IMR-90 (cell line): ENCODE data around the gene UBLCP1. TPM values are rescaled to one million over a fixed set of nuclear protein-coding genes. Genes with fewer than 3 reads are reported as not detected.

Source experiments
- ATAC-seq: fragments of 200-7000 bp; cut with Tn5 transposase; 2 replicates; pipeline ENCODE4 v1.9.1; 2020; ENCODE audit warnings: low read depth, mild to moderate bottlenecking, moderate library complexity
- BruUV-seq: library from RNA; stranded (reverse); fragments of 400-500 nt; replicated peaks from 2 replicates; lab custom pipeline; 2021; lab: Mats Ljungman, UMichigan
- CTCF ChIA-PET: fragments of 300-600 bp; formaldehyde crosslinking; extraction: SDS; loops from one replicate; lab custom pipeline; 2021; ENCODE audit warnings: antibody characterized with exemption; lab: Yijun Ruan, JAX
- POLR2A ChIA-PET: fragments of 300-600 bp; sonication (Branson Sonifier 250); formaldehyde crosslinking; loops from one replicate; lab custom pipeline; 2022; ENCODE audit warnings: antibody characterized with exemption; ENCODE audit not compliant: unreplicated experiment; lab: Charles Lee
- DNase-seq: peaks from one replicate; pipeline ENCODE4 v3.0.0; 2013
- H2AFZ ChIP-seq: replicated peaks from 2 replicates; pipeline ENCODE3; 2013; ENCODE audit warnings: low read length, mild to moderate bottlenecking; ENCODE audit not compliant: poor library complexity
- H2AK5ac ChIP-seq: 2 replicates; pipeline ENCODE4 v1.6.1; 2013; ENCODE audit warnings: low read depth, low read length, inconsistent platforms
- H2AK9ac ChIP-seq: replicated peaks from 2 replicates; pipeline ENCODE3; 2013; ENCODE audit warnings: mild to moderate bottlenecking, low read depth, low read length, moderate library complexity; ENCODE audit not compliant: poor library complexity
- H2BK120ac ChIP-seq: 2 replicates; pipeline ENCODE4 v1.6.1; 2013; ENCODE audit warnings: low read depth, low read length, inconsistent platforms
- H2BK15ac ChIP-seq: 3 replicates; pipeline ENCODE4 v1.6.1; 2013; ENCODE audit warnings: low read depth, low read length, inconsistent platforms
- H2BK20ac ChIP-seq: 2 replicates; pipeline ENCODE4 v1.6.1; 2013; ENCODE audit warnings: low read depth, mild to moderate bottlenecking, inconsistent platforms, low read length, moderate library complexity
- H2BK5ac ChIP-seq: 2 replicates; pipeline ENCODE4 v1.6.1; 2013; ENCODE audit warnings: mild to moderate bottlenecking, low read depth, low read length, inconsistent platforms; ENCODE audit not compliant: poor library complexity, severe bottlenecking
- H3K14ac ChIP-seq: replicated peaks from 2 replicates; pipeline ENCODE4 v1.6.1; 2013; ENCODE audit warnings: low read depth, low read length, inconsistent platforms
- H3K18ac ChIP-seq: 2 replicates; pipeline ENCODE4 v1.6.1; 2013; ENCODE audit warnings: low read depth, low read length, control low read depth
- H3K23ac ChIP-seq: 2 replicates; pipeline ENCODE4 v1.6.1; 2013; ENCODE audit warnings: low read depth, low read length, inconsistent platforms
- H3K27ac ChIP-seq: 2 replicates; pipeline ENCODE4 v1.5.1; 2013; ENCODE audit warnings: mild to moderate bottlenecking, control low read depth, low read length; ENCODE audit not compliant: insufficient read depth
- H3K27me3 ChIP-seq: 2 replicates; pipeline ENCODE4 v1.6.1; 2013; ENCODE audit warnings: low read length; ENCODE audit not compliant: control insufficient read depth, insufficient read depth
- H3K36me3 ChIP-seq: 2 replicates; pipeline ENCODE4 v1.6.1; 2013; ENCODE audit warnings: low read length, mixed read lengths; ENCODE audit not compliant: control insufficient read depth, insufficient read depth
- H3K4ac ChIP-seq: 2 replicates; pipeline ENCODE4 v1.6.1; 2013; ENCODE audit warnings: low read depth, low read length, inconsistent platforms
- H3K4me1 ChIP-seq: 2 replicates; pipeline ENCODE4 v1.6.1; 2013; ENCODE audit warnings: low read length, mixed read lengths; ENCODE audit not compliant: control insufficient read depth, insufficient read depth
- H3K4me2 ChIP-seq: 2 replicates; pipeline ENCODE4 v1.6.1; 2013; ENCODE audit warnings: low read depth, mild to moderate bottlenecking, control low read depth, low read length, moderate library complexity
- H3K4me3 ChIP-seq: 2 replicates; pipeline ENCODE4 v1.5.1; 2013; ENCODE audit warnings: low read depth, mild to moderate bottlenecking, control low read depth, low read length, moderate library complexity; ENCODE audit not compliant: insufficient read depth
- H3K56ac ChIP-seq: 2 replicates; pipeline ENCODE4 v1.6.1; 2013; ENCODE audit warnings: low read length, inconsistent platforms; ENCODE audit not compliant: insufficient read depth; ENCODE audit errors: extremely low read depth
- H3K79me1 ChIP-seq, 2 experiments: 2 replicates each; pipeline ENCODE4 v1.6.1; 2013; ENCODE audit warnings: low read length in 2 of 2, inconsistent platforms in 1 of 2, low read depth in 1 of 2
- H3K9ac ChIP-seq: 2 replicates; pipeline ENCODE4 v1.6.1; 2013; ENCODE audit warnings: low read depth, low read length, control low read depth
- H3K9me1 ChIP-seq: 2 replicates; pipeline ENCODE4 v1.6.1; 2013; ENCODE audit warnings: low read length, inconsistent platforms; ENCODE audit not compliant: insufficient read depth
- H3K9me3 ChIP-seq: 2 replicates; pipeline ENCODE4 v1.6.1; 2013; ENCODE audit warnings: low read length; ENCODE audit not compliant: control insufficient read depth, insufficient read depth
- H4K20me1 ChIP-seq: 2 replicates; pipeline ENCODE4 v1.6.1; 2013; ENCODE audit warnings: low read length, inconsistent platforms; ENCODE audit not compliant: insufficient read depth
- H4K5ac ChIP-seq: 2 replicates; pipeline ENCODE4 v1.6.1; 2013; ENCODE audit warnings: mild to moderate bottlenecking, low read depth, low read length, control low read depth
- H4K8ac ChIP-seq, 2 experiments: 2 replicates each; pipeline ENCODE4 v1.6.1; 2013; ENCODE audit warnings: low read depth in 2 of 2, low read length in 2 of 2, control low read depth in 1 of 2, inconsistent platforms in 1 of 2
- H4K91ac ChIP-seq: 2 replicates; pipeline ENCODE4 v1.6.1; 2013; ENCODE audit warnings: low read depth, low read length, inconsistent platforms; ENCODE audit not compliant: insufficient read depth
- BHLHE40 ChIP-seq: fragments of 150-350 bp; IDR thresholded peaks from 2 replicates; pipeline ENCODE4 v1.6.1; 2016; ENCODE audit warnings: mild to moderate bottlenecking, low read depth, low read length
- CEBPB ChIP-seq: IDR thresholded peaks from 2 replicates; pipeline ENCODE4 v1.6.1; 2012; ENCODE audit warnings: low read depth, low read length, improper control_type of control experiment
- CHD1 ChIP-seq: IDR thresholded peaks from 2 replicates; pipeline ENCODE4 v1.6.1; 2012; ENCODE audit warnings: low read depth, low read length, improper control_type of control experiment
- FOS ChIP-seq: fragments of 150-350 bp; IDR thresholded peaks from 2 replicates; pipeline ENCODE4 v1.6.1; 2016; ENCODE audit warnings: low read depth, low read length
- MAFK ChIP-seq: IDR thresholded peaks from 2 replicates; pipeline ENCODE4 v1.6.1; 2012; ENCODE audit warnings: low read depth, low read length, improper control_type of control experiment
- MXI1 ChIP-seq: IDR thresholded peaks from 2 replicates; pipeline ENCODE4 v1.6.1; 2012; ENCODE audit warnings: low read depth, mild to moderate bottlenecking, low read length, moderate library complexity, borderline replicate concordance
- NFE2L2 ChIP-seq: fragments of 150-350 bp; IDR thresholded peaks from 2 replicates; pipeline ENCODE4 v1.6.1; 2016; ENCODE audit warnings: low read depth, mild to moderate bottlenecking, low read length
- RAD21 ChIP-seq: IDR thresholded peaks from 2 replicates; pipeline ENCODE4 v1.6.1; 2012; ENCODE audit warnings: low read length, improper control_type of control experiment
- RCOR1 ChIP-seq: IDR thresholded peaks from 2 replicates; pipeline ENCODE4 v1.6.1; 2012; ENCODE audit warnings: mild to moderate bottlenecking, low read length, improper control_type of control experiment; ENCODE audit not compliant: insufficient replicate concordance
- WGBS, 2 experiments: methylation state at CpG; one replicate each; pipeline versions ENCODE4 v1.1.5 to v1.1.7; 2013; ENCODE audit warnings: missing lambda C conversion rate in 2 of 2; ENCODE audit not compliant: insufficient read length in 1 of 2; ENCODE audit errors: extremely low coverage in 2 of 2; 5-methylcytosine and 5-hydroxymethylcytosine counted together
- dilution Hi-C: fragments of 300-500 bp; cut with HindIII; formaldehyde crosslinking; loops from one replicate; pipeline ENCODE4 v1.14.3; 2018; ENCODE audit warnings: low sequenced_read_pairs; ENCODE audit not compliant: unreplicated experiment
- in situ Hi-C: fragments of 300-500 bp; cut with MboI; formaldehyde crosslinking; loops from 3 replicates; pipeline ENCODE4 v1.14.3; 2019; ENCODE audit warnings: low sequenced_read_pairs, inconsistent platforms, mixed read lengths
- intact Hi-C: fragments of 100-400 bp; cut with micrococcal nuclease; formaldehyde crosslinking; loops from 2 replicates; pipeline ENCODE4 v1.10.0; 2022
- polyA plus RNA-seq, 3 experiments: library from polyadenylated mRNA; depleted of rRNA; stranded (reverse); fragments of >200 nt; gene quantifications; 2 replicates each; pipeline ENCODE4 v1.2.3, GENCODE V29; 2012; ENCODE audit warnings: low replicate concordance in 1 of 3
- total RNA-seq: library from RNA; depleted of rRNA; stranded (reverse); fragments of >200 nt; gene quantifications from 2 replicates; pipeline ENCODE4 v1.2.3, GENCODE V29; 2012
- TF ChIP-seq, protein P1 (sequence below): conservative IDR thresholded peaks from 2 replicates; pipeline ENCODE4 v1.5.1; 2012; ENCODE audit warnings: mild to moderate bottlenecking, low read depth, low read length, improper control_type of control experiment
- TF ChIP-seq, protein P2 (sequence below): fragments of 150-350 bp; IDR thresholded peaks from 2 replicates; pipeline ENCODE4 v1.6.1; 2016; ENCODE audit warnings: low read depth, mild to moderate bottlenecking, low read length, moderate library complexity, borderline replicate concordance
- TF ChIP-seq, protein P3 (sequence below): fragments of 150-350 bp; IDR thresholded peaks from 2 replicates; pipeline ENCODE4 v1.6.1; 2017; ENCODE audit warnings: mild to moderate bottlenecking, antibody characterized with exemption, low read length, low read depth

UBLCP1 gene
- total and polyA plus RNA-seq, 2 of the 4 experiments (the other 2 are of a cell fraction): 11.7 to 17.5 TPM

DNA sequence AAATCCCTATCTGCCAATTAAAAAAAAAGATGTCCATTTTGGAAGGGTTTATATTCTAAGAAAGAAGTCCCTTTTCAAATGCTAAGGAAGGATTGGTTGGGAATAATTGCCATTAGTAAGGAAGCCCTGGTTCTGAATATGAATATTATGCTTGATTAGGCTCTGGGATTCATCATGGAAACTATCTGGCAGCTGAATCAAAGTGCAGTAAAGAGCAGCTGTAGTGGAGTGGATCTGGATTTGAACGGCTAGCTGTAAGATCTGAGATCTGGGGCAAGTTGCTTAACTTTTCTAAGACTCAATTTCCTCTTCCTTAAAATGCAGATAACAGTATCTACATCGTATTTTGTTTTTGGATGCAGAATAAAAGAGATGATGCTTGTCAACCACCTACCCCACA lies 56.7 kb downstream of the UBLCP1 start:
- ChIA-PET POLR2A (no interaction called here), CTCF (no interaction called here)
- Histone ChIP-seq H2BK20ac (no peak overlapping the region), H3K14ac (no peak overlapping the region), H3K18ac (no peak overlapping the region), H2AK9ac (no peak overlapping the region), H2AFZ (no peak overlapping the region), H3K27ac (no peak overlapping the region), H3K4me2 (no peak overlapping the region), H3K27me3 (no peaks in the 10 kb centered on the region), H3K9me1 (peaks cover 3% of the 10 kb centered on the region; the same call in 1 of the 2 replicates), H3K9ac (no peak overlapping the region), H3K9me3 (no peaks in the 10 kb centered on the region), H3K79me1 (no peaks in the 10 kb centered on the region), H2BK120ac (no peak overlapping the region), H3K56ac (no peak overlapping the region), H3K4ac (no peak overlapping the region), H2BK5ac (no peak overlapping the region), H4K91ac (no peak overlapping the region), H2AK5ac (no peak overlapping the region), H3K4me3 (no peak overlapping the region), H4K20me1 (no peaks in the 10 kb centered on the region), H3K4me1 (no peaks in the 10 kb centered on the region), H3K36me3 (no peaks in the 10 kb centered on the region), H4K5ac (no peak overlapping the region), H4K8ac (no peak overlapping the region), H2BK15ac (no peak overlapping the region), H3K23ac (no peak overlapping the region)
- intact Hi-C loops: no loop called here
- TF ChIP-seq BHLHE40 (no peak), CEBPB (no peak), MAFK (no peak), CHD1 (no peak), RCOR1 (no peak), RAD21 (no peak), MXI1 (no peak), FOS (no peak), NFE2L2 (no peak)
- TF ChIP-seq, protein P1, sequence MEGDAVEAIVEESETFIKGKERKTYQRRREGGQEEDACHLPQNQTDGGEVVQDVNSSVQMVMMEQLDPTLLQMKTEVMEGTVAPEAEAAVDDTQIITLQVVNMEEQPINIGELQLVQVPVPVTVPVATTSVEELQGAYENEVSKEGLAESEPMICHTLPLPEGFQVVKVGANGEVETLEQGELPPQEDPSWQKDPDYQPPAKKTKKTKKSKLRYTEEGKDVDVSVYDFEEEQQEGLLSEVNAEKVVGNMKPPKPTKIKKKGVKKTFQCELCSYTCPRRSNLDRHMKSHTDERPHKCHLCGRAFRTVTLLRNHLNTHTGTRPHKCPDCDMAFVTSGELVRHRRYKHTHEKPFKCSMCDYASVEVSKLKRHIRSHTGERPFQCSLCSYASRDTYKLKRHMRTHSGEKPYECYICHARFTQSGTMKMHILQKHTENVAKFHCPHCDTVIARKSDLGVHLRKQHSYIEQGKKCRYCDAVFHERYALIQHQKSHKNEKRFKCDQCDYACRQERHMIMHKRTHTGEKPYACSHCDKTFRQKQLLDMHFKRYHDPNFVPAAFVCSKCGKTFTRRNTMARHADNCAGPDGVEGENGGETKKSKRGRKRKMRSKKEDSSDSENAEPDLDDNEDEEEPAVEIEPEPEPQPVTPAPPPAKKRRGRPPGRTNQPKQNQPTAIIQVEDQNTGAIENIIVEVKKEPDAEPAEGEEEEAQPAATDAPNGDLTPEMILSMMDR: no peak
- TF ChIP-seq, protein P2, sequence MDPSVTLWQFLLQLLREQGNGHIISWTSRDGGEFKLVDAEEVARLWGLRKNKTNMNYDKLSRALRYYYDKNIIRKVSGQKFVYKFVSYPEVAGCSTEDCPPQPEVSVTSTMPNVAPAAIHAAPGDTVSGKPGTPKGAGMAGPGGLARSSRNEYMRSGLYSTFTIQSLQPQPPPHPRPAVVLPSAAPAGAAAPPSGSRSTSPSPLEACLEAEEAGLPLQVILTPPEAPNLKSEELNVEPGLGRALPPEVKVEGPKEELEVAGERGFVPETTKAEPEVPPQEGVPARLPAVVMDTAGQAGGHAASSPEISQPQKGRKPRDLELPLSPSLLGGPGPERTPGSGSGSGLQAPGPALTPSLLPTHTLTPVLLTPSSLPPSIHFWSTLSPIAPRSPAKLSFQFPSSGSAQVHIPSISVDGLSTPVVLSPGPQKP: no peak
- TF ChIP-seq, protein P3, sequence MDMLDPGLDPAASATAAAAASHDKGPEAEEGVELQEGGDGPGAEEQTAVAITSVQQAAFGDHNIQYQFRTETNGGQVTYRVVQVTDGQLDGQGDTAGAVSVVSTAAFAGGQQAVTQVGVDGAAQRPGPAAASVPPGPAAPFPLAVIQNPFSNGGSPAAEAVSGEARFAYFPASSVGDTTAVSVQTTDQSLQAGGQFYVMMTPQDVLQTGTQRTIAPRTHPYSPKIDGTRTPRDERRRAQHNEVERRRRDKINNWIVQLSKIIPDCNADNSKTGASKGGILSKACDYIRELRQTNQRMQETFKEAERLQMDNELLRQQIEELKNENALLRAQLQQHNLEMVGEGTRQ: no peak
- dilution Hi-C loops: no loop called here
- in situ Hi-C loops: no loop called here
- DNase-seq (no peak), ATAC-seq (no peak)
- no CpG with 5 or more reads among the region's 2 CpGs for WGBS, 2 experiments
- no TSS peak for BruUV-seq
